Pericardium fibroblast (primary cell): Measurements from ENCODE around the gene HELZ2. TPM values are rescaled to one million over a fixed set of nuclear protein-coding genes. Genes with fewer than 3 reads are reported as not detected.

Source experiments
- total RNA-seq: library from RNA; depleted of rRNA; stranded (reverse); fragments of >200 nt; gene quantifications from 2 replicates; pipeline ENCODE4 v1.2.3, GENCODE V29; 2015

HELZ2 gene
- 22.2 and 40.4 TPM in 2 replicates for total RNA-seq

DNA sequence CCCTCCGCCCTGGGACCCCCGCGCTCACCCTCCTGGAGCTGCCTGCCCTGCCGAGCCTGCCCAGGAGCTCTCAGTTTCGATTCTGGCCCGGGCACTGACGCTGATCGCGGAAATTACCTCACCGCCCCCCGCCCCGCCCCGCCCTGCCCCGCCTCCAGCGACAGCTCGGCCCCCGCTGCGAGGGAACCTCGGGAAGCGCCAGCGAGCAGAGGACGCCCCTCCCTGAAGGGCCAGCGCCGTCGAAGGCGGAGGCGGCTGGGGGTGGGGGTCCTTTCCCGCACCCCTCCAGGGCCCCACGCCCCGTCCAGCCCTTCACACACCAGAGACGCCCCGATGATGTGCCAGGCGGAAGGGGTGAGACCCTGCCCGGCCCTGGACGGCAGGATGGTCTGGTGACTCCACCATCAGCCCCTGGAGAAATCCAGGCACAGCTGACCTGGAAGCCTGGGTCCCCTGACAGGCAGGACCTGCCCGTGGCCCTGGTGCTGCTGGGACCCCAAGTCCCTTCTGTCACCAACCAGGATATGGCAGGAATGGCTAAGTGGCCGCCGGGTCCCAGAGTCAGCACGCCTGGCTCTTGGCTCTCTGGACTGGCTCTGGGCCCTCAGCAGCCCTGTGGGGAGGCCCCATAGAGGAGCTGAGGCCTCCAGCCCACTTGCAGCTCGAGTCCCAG, at the start of gene HELZ2:
Gene HELZ2, minus strand, starts transcription at position 84 of the 673 bp plus-strand sequence. CDS start 1,854 bp downstream, outside the sequence.

GRCh38 chr20:63553933-63554290, 20.1 kb downstream of the HELZ2 start, which contains the start of gene FNDC11:
Gene FNDC11 (plus strand): TSS chr20:63554159. CDS start chr20:63555664, 1,505 bp downstream.

DNA sequence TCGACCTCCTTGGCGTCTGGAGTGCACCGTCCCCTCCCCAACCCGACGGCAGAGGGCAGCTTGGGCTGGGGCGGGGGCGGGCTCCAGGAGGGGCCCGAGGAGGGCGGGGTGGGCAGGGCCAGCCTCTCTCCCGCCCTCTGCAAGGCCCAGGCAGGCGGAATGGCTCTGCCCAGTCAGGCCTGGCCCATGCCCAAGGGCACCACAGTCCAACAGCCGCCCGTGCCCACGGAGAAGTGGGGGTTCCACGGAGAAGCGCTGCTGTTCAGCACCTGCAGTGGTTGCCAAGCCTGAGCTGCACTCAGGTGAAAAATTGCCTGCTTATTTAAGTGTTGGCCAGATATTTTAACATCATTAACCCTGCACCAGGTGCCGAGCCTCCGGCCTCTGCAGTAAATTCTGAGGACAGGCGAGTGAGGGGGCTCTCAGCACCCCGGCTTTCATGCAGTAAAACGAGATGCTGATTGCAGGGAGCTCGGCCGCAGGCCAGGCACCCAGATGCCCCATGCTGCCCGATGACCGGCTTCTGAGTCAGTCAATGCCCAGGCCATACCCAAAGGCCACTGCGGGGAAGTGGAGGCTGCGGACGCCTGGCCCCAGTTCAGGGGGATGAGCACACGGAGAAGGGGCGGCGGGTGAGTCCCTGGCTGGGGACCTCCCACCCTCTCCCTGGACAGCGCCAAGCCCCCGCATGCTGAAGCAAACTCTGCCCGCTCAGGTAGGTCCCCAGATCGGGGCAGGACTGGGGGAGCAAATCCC, 26.1 kb downstream of the HELZ2 start, which contains the start of gene SRMS:
Gene SRMS, minus strand, starts transcription at position 25 of the 756 bp plus-strand sequence. CDS start 286 bp downstream, outside the sequence.

GRCh38 chr20:63536997-63537524, 37.0 kb downstream of the HELZ2 start, which contains the start of gene PTK6:
Gene PTK6 (minus strand): TSS chr20:63537376. CDS start chr20:63537314, 62 bp downstream.

Other genes starting within 250 kb of the HELZ2 start
- gene CHRNA4, start 212.9 kb downstream of the HELZ2 start, total RNA-seq, result not detected in 2 replicates
- gene KCNQ2, start 101.6 kb downstream of the HELZ2 start, total RNA-seq, result not detected in 2 replicates
- gene EEF1A2, start 75.2 kb downstream of the HELZ2 start, total RNA-seq, result 0.09 and 0.35 TPM in 2 replicates
- gene PPDPF, start 53.5 kb downstream of the HELZ2 start, total RNA-seq, result 250 and 270 TPM in 2 replicates
- not detected in 2 replicates for gene PTK6, start 36.9 kb downstream of the HELZ2 start, total RNA-seq
- not detected in 2 replicates for gene SRMS, start 26.5 kb downstream of the HELZ2 start, total RNA-seq
- 0.12 and 0.85 TPM in 2 replicates for gene FNDC11, start 20.1 kb downstream of the HELZ2 start, total RNA-seq
- gene GMEB2, start 52.9 kb upstream of the HELZ2 start, total RNA-seq, result 8.2 and 8.6 TPM in 2 replicates
- 19.7 and 49.7 TPM in 2 replicates for gene STMN3, start 79.2 kb upstream of the HELZ2 start, total RNA-seq
- gene RTEL1, start 84.1 kb upstream of the HELZ2 start, total RNA-seq, result 7.2 and 7.3 TPM in 2 replicates
- 2.6 and 9.3 TPM in 2 replicates for gene TNFRSF6B, start 122.4 kb upstream of the HELZ2 start, total RNA-seq
- gene ARFRP1, start 133.7 kb upstream of the HELZ2 start, total RNA-seq, result 25.8 and 31.4 TPM in 2 replicates
- gene ZGPAT, start 133.8 kb upstream of the HELZ2 start, total RNA-seq, result 11.3 and 17.6 TPM in 2 replicates
- 4.4 and 8.5 TPM in 2 replicates for gene LIME1, start 162.4 kb upstream of the HELZ2 start, total RNA-seq
- 97.1 and 103 TPM in 2 replicates for gene SLC2A4RG, start 165.5 kb upstream of the HELZ2 start, total RNA-seq